Hematopoietic multipotent progenitor cell treated with erythropoietin and hydrocortisone succinate and interleukin-3 and kit ligand, for 8 days (in vitro differentiated cells): ENCODE measurements around the gene TMEM273.
A peak's percentile ranks its signal among the peaks of the same experiment; 100 is the strongest.

Experiments
- DNase-seq: peaks from one replicate; pipeline ENCODE4 v3.0.0-alpha.2; 2015

TMEM273 gene

DNA sequence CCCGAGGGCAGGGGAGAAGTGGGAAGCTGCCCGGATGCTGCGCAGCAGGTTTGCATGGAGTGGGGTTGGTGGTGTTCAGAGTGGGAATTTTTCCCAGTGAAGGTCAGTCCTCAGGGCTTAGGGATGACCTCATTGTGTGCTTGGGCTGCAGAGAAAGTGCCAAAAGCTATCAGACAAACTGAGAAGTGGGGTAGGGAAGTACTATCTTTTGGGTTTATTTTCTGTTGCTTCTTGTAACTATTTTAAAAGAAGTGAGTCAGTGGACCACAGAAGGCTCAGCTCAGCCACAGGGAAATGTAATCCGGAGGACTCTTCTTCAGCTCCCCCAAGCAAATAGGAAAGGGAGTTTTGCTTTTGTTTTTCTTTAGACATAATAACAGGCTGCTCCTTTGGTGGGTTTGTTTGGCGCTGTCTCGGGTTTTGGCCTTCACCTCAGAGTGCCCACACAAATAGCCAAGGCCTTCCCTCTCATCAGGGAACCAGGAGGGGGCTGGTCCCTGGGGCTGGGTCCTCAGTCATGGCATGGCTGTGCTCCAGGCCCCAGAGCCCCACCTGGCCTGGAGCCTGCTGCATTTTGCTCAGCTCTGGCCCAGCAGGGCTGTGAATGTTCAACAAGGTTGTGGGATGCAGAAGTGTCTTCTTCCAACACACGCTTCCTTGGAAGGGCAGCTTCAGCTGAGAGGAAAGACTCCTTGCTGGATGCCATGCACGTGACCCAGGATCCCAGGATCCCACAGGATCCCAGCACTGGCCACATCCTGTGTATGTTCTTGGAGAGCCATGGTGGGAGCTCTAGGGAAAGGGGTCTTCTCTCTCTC, 49.0 kb downstream of the TMEM273 start:
- DNase-seq, result no peak

DNA sequence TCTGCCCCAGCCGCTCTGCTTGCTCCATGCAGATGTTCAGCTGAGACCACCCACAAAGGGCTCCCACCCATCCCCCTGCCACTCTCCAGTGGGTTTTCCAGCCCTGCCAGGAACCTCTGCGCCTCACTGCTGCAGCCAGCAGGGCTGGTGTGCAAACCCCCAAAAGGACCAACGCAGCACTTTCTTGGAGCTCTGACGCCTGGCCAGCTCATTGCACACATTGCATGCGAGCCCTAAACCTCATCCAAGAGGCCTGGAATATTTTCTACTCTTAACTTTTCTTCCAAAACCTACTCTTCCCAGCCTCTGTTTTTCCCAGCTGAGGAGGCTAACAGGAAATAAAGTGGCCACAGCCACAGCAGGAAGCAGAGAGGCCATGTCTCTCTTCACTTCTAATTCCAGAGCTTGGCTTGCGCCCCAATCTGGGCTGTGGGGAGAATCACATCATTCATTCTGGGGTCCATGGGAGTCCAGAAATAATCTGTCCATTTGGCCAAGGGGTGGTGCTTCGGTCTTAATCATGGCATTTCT, 49.8 kb downstream of the TMEM273 start:
- no peak for DNase-seq

DNA sequence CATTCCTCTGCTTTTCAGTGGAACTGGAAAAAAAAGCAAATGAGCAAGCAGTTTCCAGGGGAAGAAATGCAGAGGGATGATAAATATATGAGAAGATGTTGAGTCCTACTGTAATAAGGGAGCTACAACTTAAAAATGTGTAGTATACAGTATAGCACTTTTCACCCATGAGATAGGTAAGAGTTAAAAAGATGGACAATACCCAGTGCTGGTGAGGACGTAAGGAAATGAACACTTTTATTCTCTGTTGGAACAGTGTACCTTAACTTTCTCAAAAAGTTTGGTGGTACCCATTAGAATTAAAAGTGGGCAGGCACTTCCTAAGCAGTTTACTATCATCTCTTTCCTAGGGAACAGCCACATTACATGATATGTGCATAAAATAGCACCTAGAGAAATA, 51.7 kb downstream of the TMEM273 start:
- DNase-seq, result no peak

- no peak for DNase-seq
Observed at GRCh38 chr10:49135575-49136313, 52.4 kb downstream of the TMEM273 start.

DNA sequence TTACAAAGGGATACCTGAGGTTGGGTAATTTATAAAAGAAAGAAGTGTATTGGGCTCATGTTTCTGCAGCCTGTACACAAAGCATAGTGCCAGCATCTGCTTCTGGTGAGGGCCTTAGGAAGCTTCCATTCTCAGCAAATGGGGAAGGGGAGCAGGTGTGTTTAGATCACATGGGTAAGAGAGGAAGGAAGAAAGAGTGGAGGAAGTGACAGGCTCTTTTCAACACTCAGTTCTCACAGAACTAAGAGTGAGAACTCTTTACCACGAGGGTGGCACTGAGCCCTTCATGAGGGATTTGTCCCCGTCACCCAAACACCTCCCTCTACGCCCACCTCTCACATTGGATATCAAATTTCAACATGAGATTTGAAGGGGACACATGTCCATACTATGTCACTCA, 53.9 kb downstream of the TMEM273 start:
- no peak for DNase-seq

GRCh38 chr10:49133706-49134248, 54.4 kb downstream of the TMEM273 start, which contains the start of gene FAM170B:
Gene FAM170B (minus strand): TSS chr10:49134021. CDS start chr10:49133918, 103 bp downstream.
- DNase-seq, result no peak

- no peak for DNase-seq
Observed at GRCh38 chr10:49132362-49132737, 55.8 kb downstream of the TMEM273 start.

GRCh38 chr10:49131507-49132361, 56.5 kb downstream of the TMEM273 start:
- no peak for DNase-seq

- no peak for DNase-seq
Observed at GRCh38 chr10:49129376-49129775, 58.8 kb downstream of the TMEM273 start.

- DNase-seq, result no peak
Observed at GRCh38 chr10:49128854-49129253, 59.3 kb downstream of the TMEM273 start.

DNA sequence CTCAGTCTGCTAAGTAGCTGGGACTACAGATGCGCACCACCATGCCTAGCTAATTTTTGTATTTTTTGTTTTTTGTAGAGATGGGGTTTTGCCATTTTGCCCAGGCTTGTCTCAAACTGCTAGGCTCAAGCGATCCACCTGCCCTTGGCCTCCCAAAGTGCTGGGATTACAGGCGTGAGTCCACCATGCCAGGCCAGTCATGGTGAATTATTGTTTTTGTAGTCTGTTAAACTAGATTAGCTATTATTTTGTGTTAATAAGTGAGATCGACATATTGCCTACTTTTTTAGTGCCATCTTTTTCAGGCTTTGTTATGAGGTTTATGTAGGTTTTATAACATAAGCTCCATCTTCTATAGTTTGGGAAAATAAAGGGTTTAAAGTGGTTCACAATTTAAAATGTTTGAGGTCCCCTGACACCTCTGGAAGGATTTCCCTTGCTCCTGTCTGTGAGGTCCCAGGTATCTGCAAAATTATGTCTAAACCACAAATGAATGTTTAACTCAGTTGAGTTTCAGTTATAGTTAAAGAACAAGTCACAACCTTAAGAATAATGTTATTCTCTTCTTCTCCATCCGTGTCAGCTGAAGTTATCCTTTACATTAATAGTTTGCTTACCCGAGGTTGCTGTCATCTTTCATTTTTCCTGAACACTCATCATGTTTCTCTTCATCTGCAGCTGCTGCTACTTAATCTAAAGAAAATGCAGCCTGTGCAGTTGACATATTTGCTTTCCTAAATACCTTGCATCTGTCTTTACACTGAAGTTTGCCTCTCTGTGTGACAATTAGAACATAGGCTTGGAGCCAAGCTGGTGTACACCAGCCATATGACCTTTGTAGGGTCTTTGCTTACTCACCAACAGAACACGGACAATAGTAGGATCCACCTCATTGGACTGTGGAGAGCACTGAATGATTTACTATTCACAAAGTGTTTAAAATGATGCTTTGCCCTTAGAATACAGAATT, 63.9 kb downstream of the TMEM273 start:
- no peak for DNase-seq

GRCh38 chr10:49120911-49121310, 67.3 kb downstream of the TMEM273 start:
- no peak for DNase-seq

DNA sequence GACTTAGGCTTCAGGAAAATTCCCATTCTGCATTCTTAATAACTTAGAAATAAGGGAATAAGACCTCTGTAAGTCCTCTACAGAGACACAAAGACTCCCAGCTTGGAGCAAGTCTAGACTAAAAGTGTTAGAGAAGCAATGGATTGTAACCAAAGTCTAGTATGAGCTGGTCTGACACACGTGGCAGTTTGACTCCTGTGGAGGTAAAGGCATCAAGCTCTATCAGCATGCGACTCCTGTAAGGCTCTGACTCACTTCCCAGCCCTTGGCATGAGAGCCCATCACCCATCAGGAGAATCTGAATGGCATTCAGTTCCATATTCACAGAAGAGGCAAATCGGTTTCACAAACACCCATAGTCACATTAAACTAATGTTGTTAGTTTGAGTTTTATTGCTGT, 68.4 kb downstream of the TMEM273 start:
- DNase-seq, result no peak

GRCh38 chr10:49118430-49119074, 69.6 kb downstream of the TMEM273 start:
- no peak for DNase-seq

- DNase-seq, result no peak
Observed at GRCh38 chr10:49117376-49118070, 70.7 kb downstream of the TMEM273 start.

DNA sequence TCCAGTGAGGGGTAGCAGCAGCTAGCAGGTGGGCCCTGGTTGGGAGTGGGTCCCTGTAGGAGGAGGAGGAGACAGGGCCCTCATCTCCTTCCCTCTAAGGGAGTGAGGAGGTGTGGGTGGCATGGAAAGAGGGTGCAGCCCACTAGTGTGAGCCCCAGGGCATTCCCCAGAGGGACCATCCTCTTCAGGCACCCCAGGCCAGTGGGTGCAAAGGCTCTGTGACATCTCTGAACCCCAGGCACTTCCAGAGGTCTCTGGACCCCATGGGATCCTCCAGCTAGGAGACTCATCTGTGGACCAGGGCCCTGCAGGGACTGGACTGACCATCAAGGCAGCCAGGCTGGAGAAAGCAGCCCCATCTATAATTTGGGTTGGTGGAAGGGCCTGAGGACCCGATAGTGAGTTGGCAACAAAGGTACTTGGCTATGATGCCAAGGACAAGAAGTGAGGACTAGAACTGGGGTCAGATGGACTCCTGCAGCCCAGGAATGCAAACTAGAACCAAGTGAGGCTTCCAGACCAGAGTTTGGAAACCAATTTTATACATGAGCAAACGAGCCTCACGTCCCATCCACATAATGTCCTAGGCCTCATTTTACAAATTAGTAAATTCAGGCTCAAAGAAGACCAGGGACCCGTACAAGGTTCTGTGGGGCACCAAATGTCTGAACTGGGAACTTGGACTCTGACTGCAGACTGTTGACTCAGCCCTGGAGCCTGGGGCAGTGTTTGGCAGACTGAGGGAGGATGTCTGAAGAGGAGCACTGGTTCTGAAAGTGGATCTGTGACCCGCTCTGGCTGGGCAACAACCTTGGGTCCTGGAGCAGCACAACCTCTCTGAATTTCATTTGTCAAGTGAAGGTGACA, 71.4 kb downstream of the TMEM273 start:
- DNase-seq, result no peak

DNA sequence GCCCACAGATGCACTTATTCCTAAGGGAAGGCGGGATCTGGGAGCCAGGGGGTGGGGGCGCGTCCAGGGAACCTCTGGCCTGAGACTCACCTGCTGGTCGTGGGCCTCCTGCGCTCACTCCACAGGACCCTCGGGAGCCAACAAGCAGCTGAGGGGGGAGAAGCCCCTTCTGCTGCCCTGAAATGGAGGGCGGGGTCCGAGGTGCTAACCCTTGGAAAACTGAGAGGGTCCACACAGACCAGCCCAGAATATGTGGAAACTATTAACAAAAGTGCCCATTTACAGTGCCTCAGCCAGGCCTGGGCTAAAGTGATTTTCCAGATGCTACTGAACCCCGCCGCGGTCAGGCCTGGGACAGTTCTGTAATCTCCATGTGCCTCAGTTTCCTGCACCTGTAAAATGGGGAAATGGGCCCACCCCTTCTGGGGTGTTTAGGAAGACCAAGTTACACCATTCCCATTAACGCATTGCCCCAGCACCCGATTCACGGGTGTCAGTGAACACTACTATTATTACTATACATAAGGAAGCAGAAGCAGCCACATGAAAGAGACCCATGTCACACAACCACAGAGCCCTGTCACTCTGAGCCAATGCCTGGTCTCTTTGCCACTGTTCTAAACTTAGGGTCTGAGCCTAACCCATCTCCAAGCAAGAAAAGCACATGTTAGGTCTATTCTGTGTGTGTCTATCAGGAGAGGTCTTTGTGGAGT, 72.2 kb downstream of the TMEM273 start:
- no peak for DNase-seq

- peak; percentile 2 for DNase-seq
Observed at GRCh38 chr10:49115015-49115795, 73.0 kb downstream of the TMEM273 start, which contains the start of gene VSTM4. Gene VSTM4 (minus strand): TSS chr10:49115522. CDS start chr10:49115485, 37 bp downstream.
